LNCaP clone FGC (cell line): Measurements from ENCODE around the gene SMAD5.

Experiments used
- DNase-seq: peaks from one replicate; pipeline ENCODE4 v3.0.0-alpha.2; 2011; ENCODE audit warnings: low read depth
- H3K4me3 ChIP-seq: 2 replicates; pipeline ENCODE4 v1.5.1; 2011; ENCODE audit warnings: mild to moderate bottlenecking, low read depth, low read length, control low read depth
- CTCF ChIP-seq: IDR thresholded peaks from 2 replicates; pipeline ENCODE4 v1.5.1; 2012; ENCODE audit warnings: mild to moderate bottlenecking; ENCODE audit not compliant: control insufficient read depth, insufficient read depth; ENCODE audit errors: extremely low read depth

The SMAD5 gene

GRCh38 chr5:136222580-136223235, 90.1 kb downstream of the SMAD5 start:
- no peak for DNase-seq
- H3K4me3 ChIP-seq, result no peak overlapping the region
- no peak for TF ChIP-seq CTCF

GRCh38 chr5:136225796-136226195, 93.2 kb downstream of the SMAD5 start:
- H3K4me3 ChIP-seq, result no peak overlapping the region
- peak; percentile 67 for DNase-seq
- no peak for TF ChIP-seq CTCF

GRCh38 chr5:136226401-136226800, 93.8 kb downstream of the SMAD5 start:
- no peak for DNase-seq
- TF ChIP-seq CTCF, result no peak
- H3K4me3 ChIP-seq, result no peak overlapping the region

GRCh38 chr5:136228136-136228757, 95.6 kb downstream of the SMAD5 start:
- H3K4me3 ChIP-seq, result no peak overlapping the region
- no peak for TF ChIP-seq CTCF
- DNase-seq, result no peak

GRCh38 chr5:136230176-136230575, 97.5 kb downstream of the SMAD5 start:
- DNase-seq, result no peak
- no peak overlapping the region for H3K4me3 ChIP-seq
- no peak for TF ChIP-seq CTCF

- no peak for DNase-seq
- no peak overlapping the region for H3K4me3 ChIP-seq
- TF ChIP-seq CTCF, result no peak
These were observed 99.7 kb downstream of the SMAD5 start for GRCh38 chr5:136232316-136232715.
